Measurements from ENCODE around the gene SLC39A7.

The SLC39A7 gene

DNA sequence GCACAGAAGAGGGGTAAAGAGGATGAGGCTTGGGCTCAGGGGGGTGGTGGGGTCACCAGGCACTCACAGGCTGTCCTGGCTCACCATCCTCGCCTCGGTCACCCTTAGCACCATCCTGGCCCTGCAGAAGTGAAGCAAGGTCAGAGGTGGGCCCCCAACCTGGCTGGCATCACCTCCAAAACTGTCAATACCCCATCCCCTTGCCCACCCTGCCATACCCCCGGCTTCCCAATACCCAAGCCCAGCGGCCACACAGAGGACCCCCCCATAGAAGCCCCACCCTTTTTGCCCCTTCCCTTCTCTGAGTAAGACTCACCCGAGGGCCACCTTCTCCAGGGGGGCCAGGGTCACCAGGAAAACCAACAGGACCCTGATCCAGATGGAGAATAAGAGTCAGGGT is 32.0 kb upstream of the SLC39A7 start:
- no peak for ATAC-seq
- TF ChIP-seq ISL1 (CRISPR knock-in tag; IDR thresholded peaks at IDR 0.05) (no peak), ZFP3 (CRISPR knock-in tag; IDR thresholded peaks at IDR 0.05) (no peak), OSR1 (CRISPR knock-in tag; IDR thresholded peaks at IDR 0.05) (no peak), TOX (CRISPR knock-in tag; IDR thresholded peaks at IDR 0.05; ENCODE audit: borderline replicate concordance) (no peak), ZNF8 (CRISPR knock-in tag; IDR thresholded peaks at IDR 0.05) (no peak), ZFP30 (CRISPR knock-in tag; IDR thresholded peaks at IDR 0.05) (no peak), ARNTL (CRISPR knock-in tag; IDR thresholded peaks at IDR 0.05; ENCODE audit: borderline replicate concordance, low read depth) (no peak), BACH2 (CRISPR knock-in tag; IDR thresholded peaks at IDR 0.05; ENCODE audit: borderline replicate concordance) (no peak)
- TF ChIP-seq, protein P1, sequence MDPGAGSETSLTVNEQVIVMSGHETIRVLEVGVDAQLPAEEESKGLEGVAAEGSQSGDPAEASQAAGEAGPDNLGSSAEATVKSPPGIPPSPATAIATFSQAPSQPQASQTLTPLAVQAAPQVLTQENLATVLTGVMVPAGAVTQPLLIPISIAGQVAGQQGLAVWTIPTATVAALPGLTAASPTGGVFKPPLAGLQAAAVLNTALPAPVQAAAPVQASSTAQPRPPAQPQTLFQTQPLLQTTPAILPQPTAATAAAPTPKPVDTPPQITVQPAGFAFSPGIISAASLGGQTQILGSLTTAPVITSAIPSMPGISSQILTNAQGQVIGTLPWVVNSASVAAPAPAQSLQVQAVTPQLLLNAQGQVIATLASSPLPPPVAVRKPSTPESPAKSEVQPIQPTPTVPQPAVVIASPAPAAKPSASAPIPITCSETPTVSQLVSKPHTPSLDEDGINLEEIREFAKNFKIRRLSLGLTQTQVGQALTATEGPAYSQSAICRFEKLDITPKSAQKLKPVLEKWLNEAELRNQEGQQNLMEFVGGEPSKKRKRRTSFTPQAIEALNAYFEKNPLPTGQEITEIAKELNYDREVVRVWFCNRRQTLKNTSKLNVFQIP (CRISPR knock-in tag; IDR thresholded peaks at IDR 0.05; ENCODE audit: borderline replicate concordance, low read depth) = no peak

DNA sequence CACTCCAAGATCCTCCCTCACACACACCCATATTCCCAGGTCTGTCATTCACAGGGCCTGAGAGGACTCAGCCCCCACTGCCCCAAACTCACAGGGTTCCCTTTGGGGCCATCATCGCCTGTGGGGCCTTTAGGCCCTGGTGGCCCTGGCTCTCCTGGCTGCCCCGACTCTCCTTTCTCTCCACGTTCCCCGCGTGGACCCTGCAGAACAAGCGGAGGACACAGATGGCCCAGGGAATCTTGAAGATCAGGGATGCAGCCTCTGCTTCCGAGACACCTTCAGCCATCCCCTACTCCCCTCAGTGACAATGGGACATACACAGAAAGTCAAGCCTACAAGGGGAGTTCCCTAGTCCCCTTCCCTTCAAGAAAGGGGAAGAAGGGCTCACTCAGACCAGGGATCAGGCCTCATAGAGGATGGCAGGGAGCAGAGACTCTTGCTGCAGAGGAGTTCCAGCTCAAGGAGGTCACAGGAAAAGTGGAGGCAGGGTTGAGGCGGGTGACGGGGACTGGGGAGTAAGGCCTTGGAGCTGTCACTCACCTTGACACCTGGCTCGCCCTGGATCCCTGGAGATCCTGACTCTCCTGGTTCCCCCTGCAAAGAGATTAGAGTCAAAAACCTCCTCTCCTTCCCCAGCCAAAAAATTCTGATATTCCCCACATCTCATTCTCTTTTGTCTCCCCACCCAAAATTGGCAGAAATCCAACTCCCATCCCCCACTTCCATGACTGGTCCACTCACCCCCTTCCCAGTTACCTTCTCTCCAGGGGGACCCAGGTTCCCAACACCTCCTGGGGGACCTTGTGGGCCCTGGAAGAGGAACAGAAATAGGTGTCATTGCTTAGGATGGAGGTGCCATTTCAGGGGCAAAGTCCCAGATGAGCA is 31.1 kb upstream of the SLC39A7 start:
- ATAC-seq = no peak
- TF ChIP-seq BACH2 (CRISPR knock-in tag; IDR thresholded peaks at IDR 0.05; ENCODE audit: borderline replicate concordance) (no peak), ZNF565 (CRISPR knock-in tag; conservative IDR thresholded peaks at IDR 0.05; ENCODE audit: low read depth) (no peak), OSR1 (CRISPR knock-in tag; IDR thresholded peaks at IDR 0.05) (no peak)

DNA sequence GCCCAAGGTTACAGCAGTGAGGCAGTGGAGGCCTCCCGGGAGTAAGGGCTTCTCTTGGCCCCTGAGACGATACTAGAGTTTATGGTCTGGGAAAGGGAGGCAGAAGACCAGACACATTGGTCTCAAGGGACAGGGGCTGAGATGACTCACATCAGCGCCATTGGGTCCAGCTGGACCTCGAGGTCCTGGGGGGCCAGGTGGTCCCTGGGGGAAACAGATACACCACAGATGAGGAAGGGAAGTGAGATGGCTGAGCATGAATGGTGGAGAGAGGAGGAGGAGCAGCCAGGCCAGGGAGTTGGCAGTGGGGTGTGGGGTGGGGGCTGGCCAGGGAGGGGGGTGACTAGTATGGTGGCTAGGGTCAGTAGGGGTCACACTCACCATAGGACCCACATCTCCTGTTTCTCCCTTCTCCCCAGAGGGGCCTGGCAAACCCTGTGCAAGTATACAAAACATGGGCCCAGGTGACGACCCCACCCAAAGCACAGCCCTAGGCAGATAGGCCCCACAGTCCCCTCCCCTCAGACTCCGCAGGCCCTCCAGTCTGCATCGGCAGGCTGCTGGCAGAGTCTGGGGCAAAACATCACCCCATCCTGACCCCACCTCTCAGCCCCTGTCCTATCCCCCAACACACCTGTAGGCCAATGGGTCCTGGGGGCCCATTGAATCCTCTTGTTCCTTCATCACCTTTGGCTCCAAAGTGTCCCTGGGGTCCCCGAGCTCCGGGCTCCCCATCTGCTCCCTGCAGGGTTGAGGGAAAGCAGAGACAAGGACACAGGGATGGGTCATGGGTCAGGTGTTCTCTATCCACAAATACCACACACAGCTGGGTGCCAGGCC is 30.3 kb upstream of the SLC39A7 start:
- TF ChIP-seq, protein P2, sequence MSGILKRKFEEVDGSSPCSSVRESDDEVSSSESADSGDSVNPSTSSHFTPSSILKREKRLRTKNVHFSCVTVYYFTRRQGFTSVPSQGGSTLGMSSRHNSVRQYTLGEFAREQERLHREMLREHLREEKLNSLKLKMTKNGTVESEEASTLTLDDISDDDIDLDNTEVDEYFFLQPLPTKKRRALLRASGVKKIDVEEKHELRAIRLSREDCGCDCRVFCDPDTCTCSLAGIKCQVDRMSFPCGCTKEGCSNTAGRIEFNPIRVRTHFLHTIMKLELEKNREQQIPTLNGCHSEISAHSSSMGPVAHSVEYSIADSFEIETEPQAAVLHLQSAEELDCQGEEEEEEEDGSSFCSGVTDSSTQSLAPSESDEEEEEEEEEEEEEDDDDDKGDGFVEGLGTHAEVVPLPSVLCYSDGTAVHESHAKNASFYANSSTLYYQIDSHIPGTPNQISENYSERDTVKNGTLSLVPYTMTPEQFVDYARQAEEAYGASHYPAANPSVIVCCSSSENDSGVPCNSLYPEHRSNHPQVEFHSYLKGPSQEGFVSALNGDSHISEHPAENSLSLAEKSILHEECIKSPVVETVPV (CRISPR knock-in tag; IDR thresholded peaks at IDR 0.05) = no peak
- TF ChIP-seq SNAI2 (CRISPR knock-in tag; IDR thresholded peaks at IDR 0.05) (no peak), GLIS3 (CRISPR knock-in tag; IDR thresholded peaks at IDR 0.05) (no peak), RARB (CRISPR knock-in tag; IDR thresholded peaks at IDR 0.05) (no peak), TCF4 (CRISPR knock-in tag; IDR thresholded peaks at IDR 0.05; ENCODE audit: borderline replicate concordance) (no peak), ISL1 (CRISPR knock-in tag; IDR thresholded peaks at IDR 0.05) (no peak), ARNTL (CRISPR knock-in tag; IDR thresholded peaks at IDR 0.05; ENCODE audit: borderline replicate concordance, low read depth) (no peak), ZNF565 (CRISPR knock-in tag; conservative IDR thresholded peaks at IDR 0.05; ENCODE audit: low read depth) (no peak), ZFP3 (CRISPR knock-in tag; IDR thresholded peaks at IDR 0.05) (no peak), ESRRG (CRISPR knock-in tag; IDR thresholded peaks at IDR 0.05) (no peak), ZNF70 (CRISPR knock-in tag; IDR thresholded peaks at IDR 0.05) (no peak), TOX (CRISPR knock-in tag; IDR thresholded peaks at IDR 0.05; ENCODE audit: borderline replicate concordance) (no peak), CSDC2 (CRISPR knock-in tag; IDR thresholded peaks at IDR 0.05) (no peak), OSR1 (CRISPR knock-in tag; IDR thresholded peaks at IDR 0.05) (no peak), ZFP30 (CRISPR knock-in tag; IDR thresholded peaks at IDR 0.05) (no peak)
- TF ChIP-seq, protein P3, sequence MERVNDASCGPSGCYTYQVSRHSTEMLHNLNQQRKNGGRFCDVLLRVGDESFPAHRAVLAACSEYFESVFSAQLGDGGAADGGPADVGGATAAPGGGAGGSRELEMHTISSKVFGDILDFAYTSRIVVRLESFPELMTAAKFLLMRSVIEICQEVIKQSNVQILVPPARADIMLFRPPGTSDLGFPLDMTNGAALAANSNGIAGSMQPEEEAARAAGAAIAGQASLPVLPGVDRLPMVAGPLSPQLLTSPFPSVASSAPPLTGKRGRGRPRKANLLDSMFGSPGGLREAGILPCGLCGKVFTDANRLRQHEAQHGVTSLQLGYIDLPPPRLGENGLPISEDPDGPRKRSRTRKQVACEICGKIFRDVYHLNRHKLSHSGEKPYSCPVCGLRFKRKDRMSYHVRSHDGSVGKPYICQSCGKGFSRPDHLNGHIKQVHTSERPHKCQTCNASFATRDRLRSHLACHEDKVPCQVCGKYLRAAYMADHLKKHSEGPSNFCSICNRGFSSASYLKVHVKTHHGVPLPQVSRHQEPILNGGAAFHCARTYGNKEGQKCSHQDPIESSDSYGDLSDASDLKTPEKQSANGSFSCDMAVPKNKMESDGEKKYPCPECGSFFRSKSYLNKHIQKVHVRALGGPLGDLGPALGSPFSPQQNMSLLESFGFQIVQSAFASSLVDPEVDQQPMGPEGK (CRISPR knock-in tag; IDR thresholded peaks at IDR 0.05; ENCODE audit: borderline replicate concordance) = no peak
- TF ChIP-seq, protein P4, sequence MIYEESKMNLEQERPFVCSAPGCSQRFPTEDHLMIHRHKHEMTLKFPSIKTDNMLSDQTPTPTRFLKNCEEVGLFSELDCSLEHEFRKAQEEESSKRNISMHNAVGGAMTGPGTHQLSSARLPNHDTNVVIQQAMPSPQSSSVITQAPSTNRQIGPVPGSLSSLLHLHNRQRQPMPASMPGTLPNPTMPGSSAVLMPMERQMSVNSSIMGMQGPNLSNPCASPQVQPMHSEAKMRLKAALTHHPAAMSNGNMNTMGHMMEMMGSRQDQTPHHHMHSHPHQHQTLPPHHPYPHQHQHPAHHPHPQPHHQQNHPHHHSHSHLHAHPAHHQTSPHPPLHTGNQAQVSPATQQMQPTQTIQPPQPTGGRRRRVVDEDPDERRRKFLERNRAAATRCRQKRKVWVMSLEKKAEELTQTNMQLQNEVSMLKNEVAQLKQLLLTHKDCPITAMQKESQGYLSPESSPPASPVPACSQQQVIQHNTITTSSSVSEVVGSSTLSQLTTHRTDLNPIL (CRISPR knock-in tag; IDR thresholded peaks at IDR 0.05; ENCODE audit: low read depth) = no peak
- TF ChIP-seq, protein P5, sequence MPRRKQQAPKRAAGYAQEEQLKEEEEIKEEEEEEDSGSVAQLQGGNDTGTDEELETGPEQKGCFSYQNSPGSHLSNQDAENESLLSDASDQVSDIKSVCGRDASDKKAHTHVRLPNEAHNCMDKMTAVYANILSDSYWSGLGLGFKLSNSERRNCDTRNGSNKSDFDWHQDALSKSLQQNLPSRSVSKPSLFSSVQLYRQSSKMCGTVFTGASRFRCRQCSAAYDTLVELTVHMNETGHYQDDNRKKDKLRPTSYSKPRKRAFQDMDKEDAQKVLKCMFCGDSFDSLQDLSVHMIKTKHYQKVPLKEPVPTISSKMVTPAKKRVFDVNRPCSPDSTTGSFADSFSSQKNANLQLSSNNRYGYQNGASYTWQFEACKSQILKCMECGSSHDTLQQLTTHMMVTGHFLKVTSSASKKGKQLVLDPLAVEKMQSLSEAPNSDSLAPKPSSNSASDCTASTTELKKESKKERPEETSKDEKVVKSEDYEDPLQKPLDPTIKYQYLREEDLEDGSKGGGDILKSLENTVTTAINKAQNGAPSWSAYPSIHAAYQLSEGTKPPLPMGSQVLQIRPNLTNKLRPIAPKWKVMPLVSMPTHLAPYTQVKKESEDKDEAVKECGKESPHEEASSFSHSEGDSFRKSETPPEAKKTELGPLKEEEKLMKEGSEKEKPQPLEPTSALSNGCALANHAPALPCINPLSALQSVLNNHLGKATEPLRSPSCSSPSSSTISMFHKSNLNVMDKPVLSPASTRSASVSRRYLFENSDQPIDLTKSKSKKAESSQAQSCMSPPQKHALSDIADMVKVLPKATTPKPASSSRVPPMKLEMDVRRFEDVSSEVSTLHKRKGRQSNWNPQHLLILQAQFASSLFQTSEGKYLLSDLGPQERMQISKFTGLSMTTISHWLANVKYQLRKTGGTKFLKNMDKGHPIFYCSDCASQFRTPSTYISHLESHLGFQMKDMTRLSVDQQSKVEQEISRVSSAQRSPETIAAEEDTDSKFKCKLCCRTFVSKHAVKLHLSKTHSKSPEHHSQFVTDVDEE (CRISPR knock-in tag; IDR thresholded peaks at IDR 0.05) = no peak

More for the DNA sequence above, 30.3 kb upstream of the SLC39A7 start:
- ATAC-seq = no peak
